ENCODE data around the gene PRRG3.

GRCh38 chrX:151737494-151737893 lies 42.2 kb downstream of the PRRG3 start:
- TF ChIP-seq, protein P1, sequence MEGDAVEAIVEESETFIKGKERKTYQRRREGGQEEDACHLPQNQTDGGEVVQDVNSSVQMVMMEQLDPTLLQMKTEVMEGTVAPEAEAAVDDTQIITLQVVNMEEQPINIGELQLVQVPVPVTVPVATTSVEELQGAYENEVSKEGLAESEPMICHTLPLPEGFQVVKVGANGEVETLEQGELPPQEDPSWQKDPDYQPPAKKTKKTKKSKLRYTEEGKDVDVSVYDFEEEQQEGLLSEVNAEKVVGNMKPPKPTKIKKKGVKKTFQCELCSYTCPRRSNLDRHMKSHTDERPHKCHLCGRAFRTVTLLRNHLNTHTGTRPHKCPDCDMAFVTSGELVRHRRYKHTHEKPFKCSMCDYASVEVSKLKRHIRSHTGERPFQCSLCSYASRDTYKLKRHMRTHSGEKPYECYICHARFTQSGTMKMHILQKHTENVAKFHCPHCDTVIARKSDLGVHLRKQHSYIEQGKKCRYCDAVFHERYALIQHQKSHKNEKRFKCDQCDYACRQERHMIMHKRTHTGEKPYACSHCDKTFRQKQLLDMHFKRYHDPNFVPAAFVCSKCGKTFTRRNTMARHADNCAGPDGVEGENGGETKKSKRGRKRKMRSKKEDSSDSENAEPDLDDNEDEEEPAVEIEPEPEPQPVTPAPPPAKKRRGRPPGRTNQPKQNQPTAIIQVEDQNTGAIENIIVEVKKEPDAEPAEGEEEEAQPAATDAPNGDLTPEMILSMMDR (IDR thresholded peaks at IDR 0.05), result no peak
- no peak for TF ChIP-seq POLR2A (IDR thresholded peaks at IDR 0.05)

Data from ovary (tissue), 3 donors.